Tibial nerve (tissue), 4 donors: Measurements from ENCODE around the gene ISM1. TPM values are rescaled to one million over a fixed set of nuclear protein-coding genes. Genes with fewer than 3 reads are reported as not detected.

Source experiments
- DNase-seq, 2 donors: peaks; one replicate each; pipeline ENCODE4 v3.0.0-alpha.2; 2019; ENCODE audit warnings: low spot score in 2 of 2
- H3K27ac ChIP-seq, 4 donors: fragments of 200-600 bp; sonication (generic) in 3 of 4; one replicate each; pipeline ENCODE4 v1.5.1; 2017 to 2019; ENCODE audit warnings: mild to moderate bottlenecking in 1 of 4
- H3K27me3 ChIP-seq, 2 donors: fragments of 200-600 bp; sonication (generic) in 1 of 2; one replicate each; pipeline versions ENCODE4 v1.5.1 to v1.6.0; 2017 to 2019
- H3K36me3 ChIP-seq, 3 donors: fragments of 200-600 bp; sonication (generic); one replicate each; pipeline ENCODE4 v1.5.1; 2018 to 2019
- H3K4me1 ChIP-seq, 4 donors: fragments of 200-600 bp; sonication (generic) in 3 of 4; one replicate each; pipeline ENCODE4 v1.5.1; 2017 to 2019
- H3K4me3 ChIP-seq, 4 donors: fragments of 200-600 bp; sonication (generic) in 3 of 4; one replicate each; pipeline ENCODE4 v1.5.1; 2017 to 2019; ENCODE audit warnings: mild to moderate bottlenecking in 1 of 4, moderate library complexity in 1 of 4
- H3K9me3 ChIP-seq, 4 donors: fragments of 200-600 bp; sonication (generic) in 3 of 4; one replicate each; pipeline ENCODE4 v1.5.1; 2017 to 2019
- CTCF ChIP-seq, 5 experiments: fragments of 200-600 bp in 3 of 5; fragments of 450-650 bp in 2 of 5; sonication (generic) in 3 of 5; IDR thresholded peaks; one replicate each; pipeline ENCODE4 v1.5.1; 2016 to 2019; ENCODE audit warnings: antibody characterized with exemption in 5 of 5, mild to moderate bottlenecking in 3 of 5, moderate library complexity in 2 of 5
- EP300 ChIP-seq, 2 donors: sonication (generic); formaldehyde crosslinking; IDR thresholded peaks; one replicate each; pipeline ENCODE4 v1.6.1; 2017; ENCODE audit warnings: antibody characterized with exemption in 2 of 2, mild to moderate bottlenecking in 1 of 2
- POLR2A ChIP-seq, 2 donors: fragments of 450-650 bp; IDR thresholded peaks; one replicate each; pipeline ENCODE4 v1.6.1; 2017; ENCODE audit warnings: antibody characterized with exemption in 2 of 2, mild to moderate bottlenecking in 2 of 2, moderate library complexity in 2 of 2
- WGBS, 2 donors: methylation state at CpG; one replicate each; pipeline ENCODE4 v1.1.5; 2018; 5-methylcytosine and 5-hydroxymethylcytosine counted together
- total RNA-seq, 4 donors: library from RNA; depleted of rRNA; stranded (reverse); fragments of >200 nt; gene quantifications; one replicate each; pipeline ENCODE4 v1.1.0, GENCODE V29; 2016

ISM1 gene
- total RNA-seq, 4 donors from 2014 or later = 19.3 to 47.3 (median 24.7) TPM

DNA sequence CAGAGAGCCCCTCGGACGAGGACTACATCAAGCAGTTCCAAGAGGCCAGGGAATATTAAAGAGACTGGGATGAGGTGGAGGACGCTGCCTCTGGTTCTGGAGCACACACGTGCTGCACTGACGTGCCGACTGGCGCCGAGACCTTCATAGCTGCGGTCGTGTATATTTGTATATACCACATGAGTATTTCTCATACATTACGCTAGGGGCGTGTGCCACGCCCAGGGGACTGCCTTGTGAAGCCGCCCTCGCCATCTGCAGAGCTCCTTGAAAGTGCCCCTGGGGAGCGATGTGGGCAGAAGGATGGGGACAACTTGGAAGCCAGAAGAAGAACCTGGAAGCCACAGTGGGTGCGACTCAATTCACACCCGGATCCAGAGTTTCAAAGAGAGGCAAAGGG is 78.3 kb downstream of the ISM1 start:
- DNase-seq = no peak
- Histone ChIP-seq H3K4me1 (no peaks in the 10 kb centered on the region), H3K36me3 (peaks cover 0 to 5% (median 0%) of the 10 kb centered on the region in 3 donors), H3K27me3 (no peaks in the 10 kb centered on the region), H3K4me3 (no peak overlapping the region), H3K27ac (no peak overlapping the region), H3K9me3 (peaks cover 0 to 6% (median 0%) of the 10 kb centered on the region in 4 donors)
- TF ChIP-seq EP300 (IDR thresholded peaks at IDR 0.05) = no peak
- TF ChIP-seq POLR2A (IDR thresholded peaks at IDR 0.05) = no peak
- no peak for TF ChIP-seq CTCF (IDR thresholded peaks at IDR 0.05)
- WGBS, 2 donors = 95% methylated on average over 18 of the region's 18 CpGs

- Histone ChIP-seq H3K4me1 (peaks cover 0 to 5% (median 0%) of the 10 kb centered on the region in 4 donors), H3K27ac (no peak overlapping the region), H3K36me3 (peaks cover 0 to 5% (median 0%) of the 10 kb centered on the region in 3 donors), H3K27me3 (no peaks in the 10 kb centered on the region), H3K4me3 (no peak overlapping the region), H3K9me3 (peaks cover 0 to 6% (median 0%) of the 10 kb centered on the region in 4 donors)
- no peak for TF ChIP-seq EP300 (IDR thresholded peaks at IDR 0.05)
- TF ChIP-seq POLR2A (IDR thresholded peaks at IDR 0.05) = no peak
- TF ChIP-seq CTCF (IDR thresholded peaks at IDR 0.05) = no peak
- no peak for DNase-seq
- WGBS, 2 donors = 96% methylated on average over 2 of the region's 2 CpGs
These were observed 80.5 kb downstream of the ISM1 start for GRCh38 chr20:13301596-13301995.

GRCh38 chr20:13302647-13303450 is 81.8 kb downstream of the ISM1 start:
- Histone ChIP-seq H3K4me1 (peaks cover 0 to 5% (median 0%) of the 10 kb centered on the region in 4 donors), H3K4me3 (no peak overlapping the region), H3K27me3 (no peaks in the 10 kb centered on the region), H3K36me3 (peaks cover 0 to 5% (median 0%) of the 10 kb centered on the region in 3 donors), H3K27ac (no peak overlapping the region), H3K9me3 (peaks cover 0 to 6% (median 0%) of the 10 kb centered on the region in 4 donors)
- no peak for DNase-seq
- TF ChIP-seq POLR2A (IDR thresholded peaks at IDR 0.05) (no peak), EP300 (IDR thresholded peaks at IDR 0.05) (no peak), CTCF (IDR thresholded peaks at IDR 0.05) (peak; percentile 12 to 28 (median 22))
- WGBS, 2 donors = 71 to 82% methylated on average over 8 to 9 of the region's 9 CpGs

DNA sequence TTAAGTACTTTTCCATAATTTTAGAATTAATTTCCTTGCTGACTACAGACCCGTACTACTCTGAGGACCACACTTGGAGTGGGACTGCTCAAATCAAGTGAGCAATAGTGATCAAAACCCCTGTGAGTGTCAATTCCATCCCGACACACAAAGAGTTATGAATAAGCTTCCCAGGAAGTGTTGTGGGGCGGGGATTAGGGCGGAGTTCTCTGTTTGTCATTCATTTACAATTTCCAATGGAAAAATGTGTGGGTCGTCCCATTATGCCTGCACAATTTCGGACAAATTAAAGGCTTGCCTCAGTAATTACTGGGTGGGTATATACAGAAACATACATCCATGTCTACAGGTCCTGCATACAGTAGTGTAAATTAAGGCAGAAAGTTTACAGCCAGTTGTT is 84.2 kb downstream of the ISM1 start:
- H3K36me3 ChIP-seq = no peaks in the 10 kb centered on the region
- no peak for TF ChIP-seq POLR2A (IDR thresholded peaks at IDR 0.05)
- TF ChIP-seq CTCF (IDR thresholded peaks at IDR 0.05) = no peak
- TF ChIP-seq EP300 (IDR thresholded peaks at IDR 0.05) = no peak
- no peak for DNase-seq
- WGBS, 2 donors = 66 to 73% methylated on average over 6 of the region's 6 CpGs
- peaks cover 0 to 6% (median 0%) of the 10 kb centered on the region in 4 donors for H3K9me3 ChIP-seq
- H3K27ac ChIP-seq = no peak overlapping the region
- no peaks in the 10 kb centered on the region for H3K27me3 ChIP-seq
- peaks cover 0 to 5% (median 0%) of the 10 kb centered on the region in 4 donors for H3K4me1 ChIP-seq
- H3K4me3 ChIP-seq = no peak overlapping the region

DNA sequence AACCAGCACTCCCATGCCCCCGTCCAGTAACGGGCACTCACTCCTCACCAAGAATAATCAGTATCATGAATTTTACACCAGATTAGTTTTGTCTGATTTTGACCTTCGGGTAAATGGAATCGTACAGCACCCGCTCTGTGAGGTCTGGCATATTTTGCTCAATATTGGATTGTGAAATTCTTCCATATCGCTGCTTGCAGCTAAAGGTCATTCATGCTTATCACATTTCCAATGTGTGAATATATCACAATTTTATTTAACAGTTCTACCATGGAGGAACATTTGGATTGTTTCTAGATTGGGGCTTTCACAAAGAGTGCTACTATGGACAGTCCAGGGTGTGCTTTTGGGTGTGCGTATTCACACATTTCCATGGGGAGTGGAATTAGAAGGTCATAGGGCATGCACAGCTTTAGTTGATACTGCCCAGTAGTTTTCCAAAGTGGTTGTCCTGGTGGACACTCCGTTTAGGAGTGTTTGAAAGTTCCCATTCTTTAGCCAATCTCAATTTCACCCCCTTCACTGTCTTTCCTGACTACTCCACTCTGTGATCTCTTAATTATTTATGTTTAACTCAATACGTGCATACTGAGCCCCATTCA is 86.6 kb downstream of the ISM1 start:
- WGBS, 2 donors = 82 to 83% methylated on average over 9 of the region's 9 CpGs
- Histone ChIP-seq H3K27me3 (no peaks in the 10 kb centered on the region), H3K4me3 (no peak overlapping the region), H3K27ac (no peak overlapping the region), H3K36me3 (no peaks in the 10 kb centered on the region), H3K9me3 (peaks cover 0 to 6% (median 0%) of the 10 kb centered on the region in 4 donors), H3K4me1 (peaks cover 0 to 5% (median 0%) of the 10 kb centered on the region in 4 donors)
- no peak for TF ChIP-seq POLR2A (IDR thresholded peaks at IDR 0.05)
- no peak for TF ChIP-seq EP300 (IDR thresholded peaks at IDR 0.05)
- TF ChIP-seq CTCF (IDR thresholded peaks at IDR 0.05) = no peak
- no peak for DNase-seq
